HEK293 (cell line): Measurements from ENCODE around the gene PKMYT1.

ENCODE experiments used
- GLIS2 ChIP-seq: fragments of 450-650 bp; formaldehyde crosslinking; IDR thresholded peaks from 2 replicates; pipeline ENCODE4 v1.5.1; 2016; ENCODE audit warnings: missing biosample characterization, missing genetic modification characterization
- ZBTB17 ChIP-seq: fragments of 450-650 bp; formaldehyde crosslinking; IDR thresholded peaks from 2 replicates; pipeline ENCODE4 v1.5.1; 2016; ENCODE audit warnings: missing biosample characterization, missing genetic modification characterization
- ZBTB20 ChIP-seq: fragments of 450-650 bp; formaldehyde crosslinking; IDR thresholded peaks from 2 replicates; pipeline ENCODE4 v1.5.1; 2016; ENCODE audit warnings: missing biosample characterization, missing genetic modification characterization
- ZNF114 ChIP-seq: fragments of 450-650 bp; formaldehyde crosslinking; IDR thresholded peaks from 2 replicates; pipeline ENCODE4 v1.5.0; 2017; ENCODE audit warnings: missing biosample characterization, missing genetic modification characterization
- ZNF155 ChIP-seq: fragments of 450-650 bp; formaldehyde crosslinking; IDR thresholded peaks from 2 replicates; pipeline ENCODE4 v1.5.1; 2016; ENCODE audit warnings: missing biosample characterization, missing genetic modification characterization
- ZNF24 ChIP-seq: fragments of 450-650 bp; formaldehyde crosslinking; IDR thresholded peaks from 2 replicates; pipeline ENCODE4 v1.5.1; 2016; ENCODE audit warnings: missing biosample characterization, missing genetic modification characterization
- ZNF391 ChIP-seq: fragments of 450-650 bp; formaldehyde crosslinking; IDR thresholded peaks from 2 replicates; pipeline ENCODE4 v1.5.1; 2016; ENCODE audit warnings: low read depth, missing biosample characterization, missing genetic modification characterization, borderline replicate concordance
- ZNF404 ChIP-seq: fragments of 450-650 bp; formaldehyde crosslinking; IDR thresholded peaks from 2 replicates; pipeline ENCODE4 v1.5.1; 2017; ENCODE audit warnings: missing biosample characterization, missing genetic modification characterization
- ZNF560 ChIP-seq: fragments of 450-650 bp; formaldehyde crosslinking; IDR thresholded peaks from 2 replicates; pipeline ENCODE4 v1.5.1; 2017; ENCODE audit warnings: missing biosample characterization, missing genetic modification characterization, borderline replicate concordance
- ZNF76 ChIP-seq: fragments of 450-650 bp; formaldehyde crosslinking; IDR thresholded peaks from 2 replicates; pipeline ENCODE4; 2016; ENCODE audit warnings: low read depth, missing biosample characterization, missing genetic modification characterization, borderline replicate concordance
- TF ChIP-seq, protein P1 (sequence below): fragments of 450-650 bp; formaldehyde crosslinking; IDR thresholded peaks from 2 replicates; pipeline ENCODE4 v1.5.1; 2016; ENCODE audit warnings: missing biosample characterization, missing genetic modification characterization
- TF ChIP-seq, protein P2 (sequence below): fragments of 450-650 bp; formaldehyde crosslinking; IDR thresholded peaks from 2 replicates; pipeline ENCODE4 v1.5.1; 2016; ENCODE audit warnings: missing biosample characterization, missing genetic modification characterization
- TF ChIP-seq, protein P3 (sequence below): fragments of 450-650 bp; formaldehyde crosslinking; IDR thresholded peaks from 2 replicates; pipeline ENCODE4 v1.5.1; 2016; ENCODE audit warnings: missing biosample characterization, missing genetic modification characterization
- TF ChIP-seq, protein P4 (sequence below): sonication (generic); formaldehyde crosslinking; IDR thresholded peaks from 2 replicates; pipeline ENCODE4 v1.8.1; 2022; ENCODE audit warnings: mild to moderate bottlenecking, moderate library complexity, missing genetic modification reagents
- TF ChIP-seq, protein P5 (sequence below): fragments of 450-650 bp; formaldehyde crosslinking; IDR thresholded peaks from 2 replicates; pipeline ENCODE4 v1.5.1; 2016; ENCODE audit warnings: missing biosample characterization, missing genetic modification characterization, borderline replicate concordance
- TF ChIP-seq, protein P6 (sequence below): fragments of 450-650 bp; formaldehyde crosslinking; conservative IDR thresholded peaks from 2 replicates; pipeline ENCODE4 v1.5.1; 2016; ENCODE audit warnings: low read depth, missing biosample characterization, missing genetic modification characterization
- TF ChIP-seq, protein P7 (sequence below): fragments of 450-650 bp; formaldehyde crosslinking; IDR thresholded peaks from 2 replicates; pipeline ENCODE4 v1.5.1; 2016; ENCODE audit warnings: missing biosample characterization, missing genetic modification characterization, borderline replicate concordance

Gene PKMYT1

DNA sequence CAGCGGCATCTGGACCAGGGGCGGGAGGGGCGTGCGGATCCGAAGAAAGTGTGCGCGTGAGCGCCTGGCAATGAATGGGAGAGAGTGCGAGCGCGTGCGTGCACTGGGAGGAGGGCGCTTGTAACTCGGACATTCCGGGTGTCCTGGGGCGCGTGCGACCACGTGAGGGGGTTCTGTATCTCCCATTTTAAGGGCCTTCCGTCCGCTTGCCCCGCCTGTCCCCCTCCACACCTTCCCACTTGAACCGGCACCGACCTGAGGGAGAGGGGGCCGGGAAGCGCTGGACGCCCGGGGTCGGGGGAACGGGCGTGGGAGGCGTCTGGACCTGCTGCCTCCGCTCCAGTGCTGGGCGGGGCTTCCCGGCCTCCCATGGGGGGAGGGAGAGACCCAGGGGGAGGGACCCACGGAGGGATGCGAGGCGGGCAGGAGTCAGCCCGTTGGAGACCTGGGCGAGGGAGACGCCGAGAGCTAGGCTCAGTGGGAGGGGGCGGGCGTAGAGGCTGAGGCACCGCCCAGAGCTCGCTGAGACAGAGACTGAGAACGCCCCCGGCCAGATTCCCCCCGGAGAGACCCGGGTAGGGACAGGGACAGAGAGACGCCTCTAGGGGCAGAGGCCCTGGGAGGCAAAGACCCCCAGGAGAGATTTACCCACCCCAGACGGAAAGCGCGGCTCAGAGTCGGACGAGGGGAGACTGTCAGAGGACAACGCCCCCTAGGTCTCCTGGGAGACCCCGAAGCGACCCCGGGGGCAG, 16.3 kb downstream of the PKMYT1 start, which contains the start of gene KREMEN2 (continued):
- TF ChIP-seq, protein P1, sequence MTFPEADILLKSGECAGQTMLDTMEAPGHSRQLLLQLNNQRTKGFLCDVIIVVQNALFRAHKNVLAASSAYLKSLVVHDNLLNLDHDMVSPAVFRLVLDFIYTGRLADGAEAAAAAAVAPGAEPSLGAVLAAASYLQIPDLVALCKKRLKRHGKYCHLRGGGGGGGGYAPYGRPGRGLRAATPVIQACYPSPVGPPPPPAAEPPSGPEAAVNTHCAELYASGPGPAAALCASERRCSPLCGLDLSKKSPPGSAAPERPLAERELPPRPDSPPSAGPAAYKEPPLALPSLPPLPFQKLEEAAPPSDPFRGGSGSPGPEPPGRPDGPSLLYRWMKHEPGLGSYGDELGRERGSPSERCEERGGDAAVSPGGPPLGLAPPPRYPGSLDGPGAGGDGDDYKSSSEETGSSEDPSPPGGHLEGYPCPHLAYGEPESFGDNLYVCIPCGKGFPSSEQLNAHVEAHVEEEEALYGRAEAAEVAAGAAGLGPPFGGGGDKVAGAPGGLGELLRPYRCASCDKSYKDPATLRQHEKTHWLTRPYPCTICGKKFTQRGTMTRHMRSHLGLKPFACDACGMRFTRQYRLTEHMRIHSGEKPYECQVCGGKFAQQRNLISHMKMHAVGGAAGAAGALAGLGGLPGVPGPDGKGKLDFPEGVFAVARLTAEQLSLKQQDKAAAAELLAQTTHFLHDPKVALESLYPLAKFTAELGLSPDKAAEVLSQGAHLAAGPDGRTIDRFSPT (tag by site-specific recombination), result peak; percentile 51; the same call in 1 of the 2 replicates
- TF ChIP-seq, protein P2, sequence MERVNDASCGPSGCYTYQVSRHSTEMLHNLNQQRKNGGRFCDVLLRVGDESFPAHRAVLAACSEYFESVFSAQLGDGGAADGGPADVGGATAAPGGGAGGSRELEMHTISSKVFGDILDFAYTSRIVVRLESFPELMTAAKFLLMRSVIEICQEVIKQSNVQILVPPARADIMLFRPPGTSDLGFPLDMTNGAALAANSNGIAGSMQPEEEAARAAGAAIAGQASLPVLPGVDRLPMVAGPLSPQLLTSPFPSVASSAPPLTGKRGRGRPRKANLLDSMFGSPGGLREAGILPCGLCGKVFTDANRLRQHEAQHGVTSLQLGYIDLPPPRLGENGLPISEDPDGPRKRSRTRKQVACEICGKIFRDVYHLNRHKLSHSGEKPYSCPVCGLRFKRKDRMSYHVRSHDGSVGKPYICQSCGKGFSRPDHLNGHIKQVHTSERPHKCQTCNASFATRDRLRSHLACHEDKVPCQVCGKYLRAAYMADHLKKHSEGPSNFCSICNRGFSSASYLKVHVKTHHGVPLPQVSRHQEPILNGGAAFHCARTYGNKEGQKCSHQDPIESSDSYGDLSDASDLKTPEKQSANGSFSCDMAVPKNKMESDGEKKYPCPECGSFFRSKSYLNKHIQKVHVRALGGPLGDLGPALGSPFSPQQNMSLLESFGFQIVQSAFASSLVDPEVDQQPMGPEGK, result peak; percentile 93
- TF ChIP-seq, protein P3, sequence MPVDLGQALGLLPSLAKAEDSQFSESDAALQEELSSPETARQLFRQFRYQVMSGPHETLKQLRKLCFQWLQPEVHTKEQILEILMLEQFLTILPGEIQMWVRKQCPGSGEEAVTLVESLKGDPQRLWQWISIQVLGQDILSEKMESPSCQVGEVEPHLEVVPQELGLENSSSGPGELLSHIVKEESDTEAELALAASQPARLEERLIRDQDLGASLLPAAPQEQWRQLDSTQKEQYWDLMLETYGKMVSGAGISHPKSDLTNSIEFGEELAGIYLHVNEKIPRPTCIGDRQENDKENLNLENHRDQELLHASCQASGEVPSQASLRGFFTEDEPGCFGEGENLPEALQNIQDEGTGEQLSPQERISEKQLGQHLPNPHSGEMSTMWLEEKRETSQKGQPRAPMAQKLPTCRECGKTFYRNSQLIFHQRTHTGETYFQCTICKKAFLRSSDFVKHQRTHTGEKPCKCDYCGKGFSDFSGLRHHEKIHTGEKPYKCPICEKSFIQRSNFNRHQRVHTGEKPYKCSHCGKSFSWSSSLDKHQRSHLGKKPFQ (tag by site-specific recombination), result peak; percentile 64; the same call in 1 of the 2 replicates
- TF ChIP-seq ZNF391 (tag by site-specific recombination) (peak; percentile 23; the same call in 1 of the 2 replicates), ZNF155 (tag by site-specific recombination) (no peak), ZNF114 (no peak), ZBTB20 (tag by site-specific recombination) (peak; percentile 53; the same call in 1 of the 2 replicates), GLIS2 (peak; percentile 77), ZNF404 (no peak), ZNF560 (tag by site-specific recombination) (no peak), ZNF76 (tag by site-specific recombination) (peak; percentile 61; the same call in 1 of the 2 replicates), ZBTB17 (tag by site-specific recombination) (peak; percentile 64), ZNF24 (tag by site-specific recombination) (peak; percentile 87)
- TF ChIP-seq, protein P4, sequence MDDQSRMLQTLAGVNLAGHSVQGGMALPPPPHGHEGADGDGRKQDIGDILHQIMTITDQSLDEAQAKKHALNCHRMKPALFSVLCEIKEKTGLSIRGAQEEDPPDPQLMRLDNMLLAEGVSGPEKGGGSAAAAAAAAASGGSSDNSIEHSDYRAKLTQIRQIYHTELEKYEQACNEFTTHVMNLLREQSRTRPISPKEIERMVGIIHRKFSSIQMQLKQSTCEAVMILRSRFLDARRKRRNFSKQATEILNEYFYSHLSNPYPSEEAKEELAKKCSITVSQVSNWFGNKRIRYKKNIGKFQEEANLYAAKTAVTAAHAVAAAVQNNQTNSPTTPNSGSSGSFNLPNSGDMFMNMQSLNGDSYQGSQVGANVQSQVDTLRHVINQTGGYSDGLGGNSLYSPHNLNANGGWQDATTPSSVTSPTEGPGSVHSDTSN (CRISPR knock-in tag), result no peak
- TF ChIP-seq, protein P5, sequence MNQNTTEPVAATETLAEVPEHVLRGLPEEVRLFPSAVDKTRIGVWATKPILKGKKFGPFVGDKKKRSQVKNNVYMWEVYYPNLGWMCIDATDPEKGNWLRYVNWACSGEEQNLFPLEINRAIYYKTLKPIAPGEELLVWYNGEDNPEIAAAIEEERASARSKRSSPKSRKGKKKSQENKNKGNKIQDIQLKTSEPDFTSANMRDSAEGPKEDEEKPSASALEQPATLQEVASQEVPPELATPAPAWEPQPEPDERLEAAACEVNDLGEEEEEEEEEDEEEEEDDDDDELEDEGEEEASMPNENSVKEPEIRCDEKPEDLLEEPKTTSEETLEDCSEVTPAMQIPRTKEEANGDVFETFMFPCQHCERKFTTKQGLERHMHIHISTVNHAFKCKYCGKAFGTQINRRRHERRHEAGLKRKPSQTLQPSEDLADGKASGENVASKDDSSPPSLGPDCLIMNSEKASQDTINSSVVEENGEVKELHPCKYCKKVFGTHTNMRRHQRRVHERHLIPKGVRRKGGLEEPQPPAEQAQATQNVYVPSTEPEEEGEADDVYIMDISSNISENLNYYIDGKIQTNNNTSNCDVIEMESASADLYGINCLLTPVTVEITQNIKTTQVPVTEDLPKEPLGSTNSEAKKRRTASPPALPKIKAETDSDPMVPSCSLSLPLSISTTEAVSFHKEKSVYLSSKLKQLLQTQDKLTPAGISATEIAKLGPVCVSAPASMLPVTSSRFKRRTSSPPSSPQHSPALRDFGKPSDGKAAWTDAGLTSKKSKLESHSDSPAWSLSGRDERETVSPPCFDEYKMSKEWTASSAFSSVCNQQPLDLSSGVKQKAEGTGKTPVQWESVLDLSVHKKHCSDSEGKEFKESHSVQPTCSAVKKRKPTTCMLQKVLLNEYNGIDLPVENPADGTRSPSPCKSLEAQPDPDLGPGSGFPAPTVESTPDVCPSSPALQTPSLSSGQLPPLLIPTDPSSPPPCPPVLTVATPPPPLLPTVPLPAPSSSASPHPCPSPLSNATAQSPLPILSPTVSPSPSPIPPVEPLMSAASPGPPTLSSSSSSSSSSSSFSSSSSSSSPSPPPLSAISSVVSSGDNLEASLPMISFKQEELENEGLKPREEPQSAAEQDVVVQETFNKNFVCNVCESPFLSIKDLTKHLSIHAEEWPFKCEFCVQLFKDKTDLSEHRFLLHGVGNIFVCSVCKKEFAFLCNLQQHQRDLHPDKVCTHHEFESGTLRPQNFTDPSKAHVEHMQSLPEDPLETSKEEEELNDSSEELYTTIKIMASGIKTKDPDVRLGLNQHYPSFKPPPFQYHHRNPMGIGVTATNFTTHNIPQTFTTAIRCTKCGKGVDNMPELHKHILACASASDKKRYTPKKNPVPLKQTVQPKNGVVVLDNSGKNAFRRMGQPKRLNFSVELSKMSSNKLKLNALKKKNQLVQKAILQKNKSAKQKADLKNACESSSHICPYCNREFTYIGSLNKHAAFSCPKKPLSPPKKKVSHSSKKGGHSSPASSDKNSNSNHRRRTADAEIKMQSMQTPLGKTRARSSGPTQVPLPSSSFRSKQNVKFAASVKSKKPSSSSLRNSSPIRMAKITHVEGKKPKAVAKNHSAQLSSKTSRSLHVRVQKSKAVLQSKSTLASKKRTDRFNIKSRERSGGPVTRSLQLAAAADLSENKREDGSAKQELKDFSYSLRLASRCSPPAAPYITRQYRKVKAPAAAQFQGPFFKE (tag by site-specific recombination), result no peak
- TF ChIP-seq, protein P6, sequence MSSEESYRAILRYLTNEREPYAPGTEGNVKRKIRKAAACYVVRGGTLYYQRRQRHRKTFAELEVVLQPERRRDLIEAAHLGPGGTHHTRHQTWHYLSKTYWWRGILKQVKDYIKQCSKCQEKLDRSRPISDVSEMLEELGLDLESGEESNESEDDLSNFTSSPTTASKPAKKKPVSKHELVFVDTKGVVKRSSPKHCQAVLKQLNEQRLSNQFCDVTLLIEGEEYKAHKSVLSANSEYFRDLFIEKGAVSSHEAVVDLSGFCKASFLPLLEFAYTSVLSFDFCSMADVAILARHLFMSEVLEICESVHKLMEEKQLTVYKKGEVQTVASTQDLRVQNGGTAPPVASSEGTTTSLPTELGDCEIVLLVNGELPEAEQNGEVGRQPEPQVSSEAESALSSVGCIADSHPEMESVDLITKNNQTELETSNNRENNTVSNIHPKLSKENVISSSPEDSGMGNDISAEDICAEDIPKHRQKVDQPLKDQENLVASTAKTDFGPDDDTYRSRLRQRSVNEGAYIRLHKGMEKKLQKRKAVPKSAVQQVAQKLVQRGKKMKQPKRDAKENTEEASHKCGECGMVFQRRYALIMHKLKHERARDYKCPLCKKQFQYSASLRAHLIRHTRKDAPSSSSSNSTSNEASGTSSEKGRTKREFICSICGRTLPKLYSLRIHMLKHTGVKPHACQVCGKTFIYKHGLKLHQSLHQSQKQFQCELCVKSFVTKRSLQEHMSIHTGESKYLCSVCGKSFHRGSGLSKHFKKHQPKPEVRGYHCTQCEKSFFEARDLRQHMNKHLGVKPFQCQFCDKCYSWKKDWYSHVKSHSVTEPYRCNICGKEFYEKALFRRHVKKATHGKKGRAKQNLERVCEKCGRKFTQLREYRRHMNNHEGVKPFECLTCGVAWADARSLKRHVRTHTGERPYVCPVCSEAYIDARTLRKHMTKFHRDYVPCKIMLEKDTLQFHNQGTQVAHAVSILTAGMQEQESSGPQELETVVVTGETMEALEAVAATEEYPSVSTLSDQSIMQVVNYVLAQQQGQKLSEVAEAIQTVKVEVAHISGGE (tag by site-specific recombination), result peak; percentile 32; the same call in 1 of the 2 replicates
- TF ChIP-seq, protein P7, sequence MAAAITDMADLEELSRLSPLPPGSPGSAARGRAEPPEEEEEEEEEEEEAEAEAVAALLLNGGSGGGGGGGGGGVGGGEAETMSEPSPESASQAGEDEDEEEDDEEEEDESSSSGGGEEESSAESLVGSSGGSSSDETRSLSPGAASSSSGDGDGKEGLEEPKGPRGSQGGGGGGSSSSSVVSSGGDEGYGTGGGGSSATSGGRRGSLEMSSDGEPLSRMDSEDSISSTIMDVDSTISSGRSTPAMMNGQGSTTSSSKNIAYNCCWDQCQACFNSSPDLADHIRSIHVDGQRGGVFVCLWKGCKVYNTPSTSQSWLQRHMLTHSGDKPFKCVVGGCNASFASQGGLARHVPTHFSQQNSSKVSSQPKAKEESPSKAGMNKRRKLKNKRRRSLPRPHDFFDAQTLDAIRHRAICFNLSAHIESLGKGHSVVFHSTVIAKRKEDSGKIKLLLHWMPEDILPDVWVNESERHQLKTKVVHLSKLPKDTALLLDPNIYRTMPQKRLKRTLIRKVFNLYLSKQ, result no peak
